OCI-LY3 (cell line): Measurements from ENCODE around the gene MRPL21.

ENCODE experiments used
- EZH2phosphoT487 ChIP-seq: fragments of 200-600 bp; shearing (Covaris generic); IDR thresholded peaks from 2 replicates; pipeline ENCODE4 v1.6.1; 2018; ENCODE audit warnings: antibody characterized with exemption, mixed run types, low read depth
- TF ChIP-seq, protein P1 (sequence below): fragments of 200-600, 300-600 bp; sonication (generic); IDR thresholded peaks from 2 replicates; pipeline ENCODE4 v1.5.1; 2014; ENCODE audit warnings: antibody characterized with exemption, low read length, low read depth

- TF ChIP-seq, protein P1, sequence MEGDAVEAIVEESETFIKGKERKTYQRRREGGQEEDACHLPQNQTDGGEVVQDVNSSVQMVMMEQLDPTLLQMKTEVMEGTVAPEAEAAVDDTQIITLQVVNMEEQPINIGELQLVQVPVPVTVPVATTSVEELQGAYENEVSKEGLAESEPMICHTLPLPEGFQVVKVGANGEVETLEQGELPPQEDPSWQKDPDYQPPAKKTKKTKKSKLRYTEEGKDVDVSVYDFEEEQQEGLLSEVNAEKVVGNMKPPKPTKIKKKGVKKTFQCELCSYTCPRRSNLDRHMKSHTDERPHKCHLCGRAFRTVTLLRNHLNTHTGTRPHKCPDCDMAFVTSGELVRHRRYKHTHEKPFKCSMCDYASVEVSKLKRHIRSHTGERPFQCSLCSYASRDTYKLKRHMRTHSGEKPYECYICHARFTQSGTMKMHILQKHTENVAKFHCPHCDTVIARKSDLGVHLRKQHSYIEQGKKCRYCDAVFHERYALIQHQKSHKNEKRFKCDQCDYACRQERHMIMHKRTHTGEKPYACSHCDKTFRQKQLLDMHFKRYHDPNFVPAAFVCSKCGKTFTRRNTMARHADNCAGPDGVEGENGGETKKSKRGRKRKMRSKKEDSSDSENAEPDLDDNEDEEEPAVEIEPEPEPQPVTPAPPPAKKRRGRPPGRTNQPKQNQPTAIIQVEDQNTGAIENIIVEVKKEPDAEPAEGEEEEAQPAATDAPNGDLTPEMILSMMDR: no peak
- no peak for TF ChIP-seq EZH2phosphoT487
Observed at GRCh38 chr11:68863553-68864265, 39.9 kb downstream of the MRPL21 start.
